NCI-H524 (cell line): ENCODE data around the gene UMODL1.
A peak's percentile ranks its signal among the peaks of the same experiment; 100 is the strongest.

Experiments
- DNase-seq, 2 experiments: peaks; one replicate each; lab custom pipeline; 2025; lab: John Stamatoyannopoulos, UW

Gene UMODL1

DNA sequence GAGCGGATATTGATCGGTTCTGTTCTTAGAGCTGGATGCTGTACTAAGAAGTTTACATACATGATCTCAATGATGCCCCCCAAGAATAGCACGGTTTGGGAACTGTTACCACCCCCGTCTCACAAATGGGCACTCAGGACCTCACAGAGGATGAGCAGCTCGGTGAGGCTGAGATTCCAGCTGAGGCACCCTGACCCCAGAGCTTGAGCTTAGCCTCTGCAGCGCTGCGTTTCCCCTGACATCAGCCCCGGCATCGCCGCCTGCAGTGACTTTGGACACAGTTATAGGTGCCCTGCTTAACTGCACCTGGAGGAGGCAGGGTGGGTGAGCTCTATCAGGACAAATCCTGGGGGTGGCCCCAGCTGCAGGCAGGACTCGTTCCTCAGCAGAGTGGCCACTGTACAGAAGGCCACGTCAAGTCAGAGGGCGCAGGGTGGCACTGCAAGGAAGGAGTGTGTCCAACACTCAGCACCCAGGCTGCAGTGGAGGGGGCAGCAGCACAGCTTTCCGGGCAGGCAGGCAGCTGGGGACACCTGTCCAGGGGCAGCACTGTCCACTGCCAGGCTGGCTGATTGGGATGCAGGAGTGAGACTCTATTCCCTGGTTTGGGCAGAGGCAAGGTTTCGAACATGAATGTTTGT, 82.0 kb downstream of the UMODL1 start:
- DNase-seq = no peak

DNA sequence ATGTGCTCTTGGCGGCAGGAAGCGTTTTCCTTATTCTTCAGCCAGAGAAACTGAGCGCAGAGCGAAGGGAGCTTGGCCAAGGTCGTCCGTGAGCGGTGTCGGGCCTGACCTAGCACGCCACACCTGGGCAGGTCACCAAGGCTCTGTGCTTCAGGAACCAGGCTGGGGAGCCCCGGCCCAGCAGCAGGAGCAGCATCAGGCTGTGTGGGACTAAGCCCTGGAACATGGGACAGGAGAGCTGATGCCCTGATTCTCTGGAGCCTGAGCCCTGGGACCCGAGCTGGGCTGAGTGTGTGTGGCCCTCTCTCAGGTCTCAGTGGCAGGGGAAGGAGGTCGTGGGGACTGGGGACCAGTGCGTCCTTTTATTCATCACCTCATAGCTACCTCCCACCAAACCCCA, 82.6 kb downstream of the UMODL1 start:
- no peak for DNase-seq

DNA sequence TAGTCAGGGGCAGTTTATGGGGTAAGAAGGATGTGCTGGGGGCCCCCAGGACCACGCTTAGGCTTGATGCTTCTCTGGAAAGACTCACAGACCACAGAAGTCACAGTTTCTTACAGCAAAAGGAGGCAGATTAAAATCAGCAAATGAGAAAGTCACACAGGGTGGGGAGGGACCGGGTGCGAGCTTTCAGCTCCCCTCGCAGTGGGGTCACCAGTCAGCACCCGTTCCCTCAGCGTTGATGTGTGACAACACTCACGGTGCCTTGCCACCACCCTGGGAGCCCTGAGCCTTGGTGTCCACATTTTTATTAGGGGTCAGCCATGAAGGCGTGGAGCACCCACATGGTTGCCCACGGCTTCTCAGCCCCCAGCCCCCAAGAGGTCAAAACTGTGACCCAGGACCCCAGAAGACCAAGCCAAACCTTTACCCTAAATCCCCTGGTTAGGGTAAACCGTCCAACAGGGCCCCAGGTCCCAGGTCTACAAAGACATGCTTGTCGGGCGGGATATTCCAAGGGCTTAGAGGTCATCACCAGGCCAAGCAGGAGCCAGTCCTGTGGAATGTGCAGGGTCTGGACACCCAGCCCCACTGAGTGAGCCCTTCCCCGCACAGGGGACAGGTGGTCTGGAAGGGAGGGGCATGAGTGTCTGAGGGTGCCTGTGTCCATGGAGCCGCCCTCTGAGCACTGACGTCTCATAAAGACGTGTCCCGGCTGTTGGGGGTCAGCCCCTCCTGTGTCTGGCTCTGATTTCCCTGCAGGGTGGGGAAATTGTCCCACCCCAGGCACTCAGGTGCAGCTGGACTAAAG, 83.3 kb downstream of the UMODL1 start:
- DNase-seq = no peak

DNA sequence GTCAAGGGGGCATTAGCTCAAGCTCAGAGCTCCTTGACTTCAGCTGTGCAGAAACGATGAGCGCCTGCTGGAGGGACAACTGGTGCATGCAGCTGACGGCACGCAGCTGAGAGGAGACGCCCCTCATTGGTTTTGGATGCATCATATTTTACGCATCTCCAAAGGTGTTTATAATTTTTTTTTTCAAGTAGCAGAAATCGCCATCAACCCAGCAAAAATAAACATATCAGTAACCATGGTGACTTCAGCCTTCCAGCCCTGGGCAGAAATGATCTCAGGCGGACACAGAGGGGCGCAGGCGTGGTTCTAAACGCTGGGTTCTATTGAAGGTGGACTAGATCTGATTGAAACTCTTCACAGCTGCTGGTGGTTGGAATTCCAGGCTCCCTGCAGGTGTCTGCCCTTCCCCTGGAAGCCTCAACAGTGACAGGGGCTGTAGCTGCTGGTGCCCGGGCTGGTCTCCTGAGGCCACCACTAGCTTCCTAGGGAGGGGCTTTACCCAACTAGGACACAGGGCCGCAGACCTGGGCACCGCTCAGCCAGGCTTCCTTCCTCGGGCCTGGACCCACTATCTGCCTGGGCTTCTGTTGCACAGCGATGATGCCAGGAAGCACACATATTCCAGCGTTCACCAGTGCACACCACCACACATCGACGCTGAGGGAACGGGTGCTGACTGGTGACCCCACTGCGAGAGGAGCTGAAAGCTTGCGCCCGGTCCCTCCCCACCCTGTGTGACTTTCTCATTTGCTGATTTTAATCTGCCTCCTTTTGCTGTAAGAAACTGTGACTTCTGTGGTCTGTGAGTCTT, 84.1 kb downstream of the UMODL1 start:
- DNase-seq = peak in 1 of 2 experiments; percentile 52

DNA sequence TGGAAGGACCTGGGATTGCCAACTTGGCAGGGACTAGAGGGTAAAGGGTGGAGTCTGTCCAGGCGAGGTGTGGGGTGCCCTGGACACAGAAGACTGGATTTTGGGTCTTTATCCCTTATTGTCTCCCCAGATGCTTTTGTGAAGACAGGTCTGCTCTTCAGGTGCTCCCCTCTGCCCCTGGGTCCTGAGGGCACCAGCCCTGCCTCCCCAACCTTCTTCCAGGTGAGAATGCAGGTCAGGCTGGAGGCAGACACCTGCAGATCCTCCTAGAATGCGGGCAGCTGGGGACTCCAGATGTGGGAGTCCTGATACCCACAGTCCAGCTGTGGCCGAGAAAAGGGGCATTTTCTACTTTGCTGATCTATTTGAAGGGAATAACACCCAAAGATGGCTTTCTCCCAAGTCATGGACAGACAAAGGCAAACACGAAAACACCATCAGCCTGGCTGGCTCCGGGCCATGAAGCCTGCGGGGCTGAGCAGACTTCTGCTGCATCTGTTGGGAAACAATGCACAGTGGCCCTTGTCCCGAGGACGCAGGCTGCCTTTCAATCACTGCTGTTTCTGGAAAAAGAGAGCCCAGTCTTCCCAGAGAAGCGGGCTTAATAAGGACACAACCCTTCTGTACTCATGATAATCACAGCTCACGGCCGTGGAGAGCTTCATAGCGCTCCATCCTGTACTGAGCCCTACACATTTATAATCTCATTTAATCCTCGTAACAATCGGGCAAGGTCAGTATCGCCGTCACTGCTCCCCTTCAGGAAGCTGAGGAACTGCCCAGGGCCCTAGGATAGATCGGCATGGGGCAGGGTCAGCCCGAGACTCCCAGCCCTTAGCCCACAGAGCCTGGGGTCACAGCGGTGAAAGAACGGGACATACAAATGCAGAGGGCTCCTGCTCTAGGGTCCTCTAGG, 85.8 kb downstream of the UMODL1 start:
- DNase-seq = peak; percentile 13 to 72

DNA sequence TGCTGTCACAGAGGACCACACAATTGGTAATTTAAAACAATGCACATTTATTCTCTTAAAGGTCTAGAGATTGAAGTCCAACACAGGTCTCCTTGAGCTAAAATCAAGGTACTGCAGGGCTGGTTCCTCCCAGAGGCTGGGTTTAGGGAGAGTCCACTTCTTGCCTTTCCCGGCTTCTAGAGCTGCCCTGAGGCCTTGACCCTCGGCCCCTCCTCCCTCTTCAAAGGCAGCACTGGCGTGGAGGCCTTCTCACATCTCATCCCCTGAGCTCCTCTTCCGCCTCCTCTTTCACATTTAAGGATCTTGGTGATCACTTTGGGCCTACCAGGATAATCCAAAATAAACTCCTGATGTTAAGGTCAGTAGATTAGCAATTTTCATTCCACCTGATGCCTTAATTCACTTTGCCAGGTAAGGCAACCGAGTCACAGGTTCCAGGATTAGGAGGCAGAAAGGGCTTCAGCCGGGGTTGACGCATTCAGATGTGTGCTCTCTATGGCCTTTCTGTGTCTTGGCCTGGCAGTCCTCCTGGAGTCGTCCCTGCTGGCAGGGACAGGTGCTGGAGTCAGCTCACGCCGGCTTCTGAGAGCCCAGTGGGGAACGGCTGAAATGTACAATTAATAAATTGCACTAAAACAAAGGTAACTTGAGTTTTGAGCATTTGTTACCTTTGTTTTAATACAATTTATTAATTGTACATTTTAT, 86.6 kb downstream of the UMODL1 start:
- no peak for DNase-seq

DNA sequence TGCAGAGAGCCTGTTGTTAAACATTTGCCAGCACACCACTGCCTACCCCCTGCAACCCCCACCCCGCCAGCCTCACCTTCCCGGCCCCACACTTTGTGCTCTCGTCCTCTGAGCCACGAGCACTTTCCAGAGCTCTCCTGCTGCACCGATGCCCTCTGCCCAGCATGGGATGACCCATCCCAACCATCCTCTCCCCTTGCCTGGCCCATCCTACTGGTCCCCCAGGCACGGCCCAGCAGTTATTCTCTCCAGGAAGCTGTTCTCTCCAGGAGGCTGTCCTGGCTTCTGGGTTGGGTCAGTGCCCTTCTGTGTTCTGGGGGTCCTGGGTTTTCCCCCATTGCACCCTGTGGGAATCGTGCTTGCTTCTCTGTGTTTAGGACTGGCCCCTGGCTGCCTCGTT, 87.7 kb downstream of the UMODL1 start:
- no peak for DNase-seq

DNA sequence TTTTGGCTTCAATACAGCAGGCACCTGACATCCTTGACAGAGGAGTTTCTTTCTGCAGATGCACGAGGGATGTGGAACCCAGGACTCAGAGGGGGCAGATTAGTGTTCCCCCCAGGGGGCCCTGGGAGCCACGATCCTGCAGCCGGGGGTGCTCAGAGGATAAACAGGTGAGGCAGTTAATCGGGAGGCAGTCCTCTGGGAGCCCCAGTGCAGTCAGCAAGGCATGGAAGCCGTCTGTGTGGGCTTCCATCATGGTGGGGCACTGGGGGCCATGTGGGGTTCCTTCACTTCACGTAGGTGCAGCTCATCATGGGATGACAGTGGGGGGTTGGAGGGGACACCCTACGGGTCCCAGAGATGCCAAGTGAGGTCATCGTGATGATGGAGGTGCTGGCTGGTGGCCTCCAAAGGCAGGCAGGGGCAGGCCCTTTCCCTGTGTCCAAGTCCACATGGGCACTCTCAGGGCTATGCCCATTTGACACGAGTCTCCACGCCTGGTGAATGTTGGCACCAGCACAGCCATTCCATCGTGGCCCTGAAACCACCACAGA, 88.5 kb downstream of the UMODL1 start:
- no peak for DNase-seq

DNA sequence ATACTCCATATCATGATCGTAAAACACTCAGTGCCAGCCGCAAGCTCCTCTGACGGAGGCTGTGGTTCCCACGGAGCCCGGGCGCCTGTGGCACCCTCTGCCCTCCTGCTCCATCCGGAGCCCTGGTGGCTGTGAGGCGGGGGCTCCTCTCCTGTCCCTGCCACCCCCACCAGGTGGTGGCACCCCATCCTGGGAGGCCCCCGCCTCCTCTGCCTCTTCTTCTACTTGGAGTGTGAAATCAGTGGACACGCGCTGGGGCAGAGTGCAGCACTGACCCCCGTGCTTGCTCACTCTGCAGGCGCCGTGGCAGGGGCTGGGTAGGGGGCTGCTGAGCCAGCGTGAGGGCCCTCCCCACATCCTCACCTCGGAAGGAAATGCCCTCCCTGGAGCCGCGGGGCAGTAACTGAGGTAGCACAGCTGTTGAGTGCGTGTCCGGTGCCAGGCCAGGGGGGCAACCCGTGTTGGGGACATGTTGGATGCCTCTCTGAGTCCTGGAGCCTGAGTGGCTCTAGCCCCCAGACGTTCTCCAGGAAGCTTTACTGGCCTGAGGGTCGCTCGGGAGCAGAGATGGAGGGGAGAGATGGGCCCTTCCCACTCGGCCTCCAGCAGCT, 89.1 kb downstream of the UMODL1 start:
- no peak for DNase-seq

DNA sequence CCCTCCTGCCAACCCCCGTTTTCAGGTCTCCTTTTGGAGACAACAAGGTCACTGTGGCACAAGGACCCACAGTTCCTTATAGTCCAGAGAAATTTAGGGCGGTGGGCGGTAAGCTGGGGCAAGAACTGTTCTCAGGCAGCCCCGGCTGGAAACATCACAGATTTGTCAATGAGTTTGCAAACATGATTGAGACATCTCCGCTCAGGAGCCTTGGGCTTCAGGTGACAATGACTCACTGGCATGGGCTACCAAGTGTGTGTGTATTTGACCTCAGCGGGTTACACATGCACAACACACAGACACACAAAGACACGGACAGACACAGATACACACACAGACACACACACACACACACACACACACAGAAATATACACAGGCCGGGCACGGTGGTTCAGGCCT, 89.6 kb downstream of the UMODL1 start:
- no peak for DNase-seq

DNA sequence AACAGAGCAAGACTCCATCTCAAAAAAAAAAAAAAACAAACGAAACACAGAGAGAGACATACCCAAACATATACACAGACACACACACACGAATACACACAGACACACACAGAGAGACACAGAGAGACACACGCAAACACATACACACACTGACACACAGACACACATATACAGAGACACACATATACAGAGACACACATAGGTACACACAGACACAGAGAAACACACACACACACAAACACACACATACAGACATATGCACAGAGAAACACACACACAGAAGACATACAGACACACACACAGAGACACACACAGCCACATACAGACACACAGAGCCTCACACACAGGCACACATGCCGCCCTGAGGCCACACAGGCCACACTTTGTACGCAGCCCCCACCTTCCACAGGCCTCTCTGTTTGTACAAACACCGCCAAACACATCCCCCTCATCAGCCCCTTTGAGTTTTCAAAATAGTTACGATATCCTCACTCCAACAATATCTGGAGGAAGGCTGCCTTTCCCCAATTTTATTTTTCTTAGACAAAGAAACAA, 90.4 kb downstream of the UMODL1 start:
- no peak for DNase-seq

DNA sequence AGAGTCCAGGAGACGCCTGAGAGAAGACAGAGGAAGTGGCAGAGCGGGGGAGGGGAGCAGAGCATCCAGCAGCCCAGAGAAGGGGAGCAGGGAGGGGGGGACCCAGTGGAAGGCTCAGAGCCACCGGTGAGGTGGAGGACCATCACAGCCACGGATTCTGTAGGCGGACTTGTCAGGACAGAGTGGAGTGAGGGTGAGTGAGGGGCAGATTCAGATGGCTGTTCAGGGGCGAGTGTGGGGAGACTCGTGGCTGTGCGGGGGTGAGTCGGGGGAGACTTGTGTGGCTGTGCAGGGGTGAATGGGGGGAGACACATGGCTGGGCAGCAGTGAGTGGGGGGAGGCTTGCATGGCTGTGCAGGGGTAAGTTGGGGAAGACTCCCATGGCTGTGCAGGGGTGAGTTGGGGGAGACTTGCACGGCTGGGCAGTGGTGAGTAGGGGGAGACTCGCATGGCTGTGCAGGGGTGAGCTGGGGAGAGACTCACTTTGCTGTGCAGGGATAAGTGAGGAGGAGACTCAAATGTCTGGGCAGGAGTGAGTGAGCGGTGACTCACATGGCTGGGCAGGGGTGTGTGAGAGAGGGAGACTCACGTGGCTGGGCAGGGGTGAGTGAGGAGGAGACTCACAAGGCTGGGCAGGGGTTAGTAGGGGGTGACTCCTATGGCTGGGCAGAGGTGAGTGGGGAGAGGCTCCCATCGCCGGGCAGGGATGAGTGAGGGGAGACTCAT, 91.0 kb downstream of the UMODL1 start:
- DNase-seq = no peak

DNA sequence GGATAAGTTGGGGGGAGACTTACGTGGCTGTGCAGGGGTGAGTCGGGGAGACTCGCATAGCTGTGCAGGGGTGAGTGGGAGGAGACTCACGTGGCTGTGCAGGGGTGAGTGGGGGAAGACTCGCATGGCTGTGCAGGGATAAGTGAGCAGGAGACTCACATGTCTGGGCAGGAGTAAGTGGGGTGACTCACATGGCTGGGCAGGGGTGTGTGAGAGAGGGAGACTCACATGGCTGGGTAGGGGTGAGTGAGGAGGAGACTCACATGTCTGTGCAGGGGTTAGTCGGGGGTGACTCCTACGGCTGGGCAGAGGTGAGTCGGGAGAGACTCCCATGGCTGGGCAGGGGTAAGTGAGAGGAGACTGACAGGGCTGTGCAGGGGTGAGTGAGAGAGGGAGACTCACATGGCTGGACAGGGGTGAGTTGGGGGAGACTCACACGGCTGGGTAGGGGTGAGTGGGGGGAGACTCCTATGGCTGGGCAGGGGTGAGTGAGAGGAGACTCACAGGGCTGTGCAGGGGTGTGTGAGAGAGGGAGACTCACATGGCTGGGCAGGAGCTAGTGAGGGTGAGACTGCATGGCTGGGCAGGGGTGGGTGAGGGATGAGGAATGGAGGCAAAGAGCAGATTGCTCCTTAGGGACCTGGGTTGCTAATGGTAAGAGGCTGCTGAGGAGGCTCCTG, 91.9 kb downstream of the UMODL1 start:
- DNase-seq = peak in 1 of 2 experiments; percentile 23

DNA sequence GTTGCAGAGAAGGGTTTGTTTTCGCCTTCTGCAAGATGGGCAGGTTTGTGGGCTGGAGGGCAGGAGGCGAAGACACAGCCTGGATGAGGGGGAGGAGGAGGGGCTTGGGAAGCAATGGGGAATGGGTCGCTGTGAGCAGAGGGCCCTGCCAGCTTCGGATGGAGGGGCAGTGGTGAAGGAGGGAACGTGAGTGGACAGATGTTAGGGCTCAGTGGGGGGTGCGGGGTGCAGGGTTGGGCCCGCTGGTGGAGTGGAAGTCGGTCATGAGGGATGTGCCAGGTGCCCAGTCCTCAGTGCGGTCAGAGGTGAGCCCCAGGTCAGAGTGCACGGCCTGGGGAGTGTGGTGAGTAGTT, 92.4 kb downstream of the UMODL1 start:
- DNase-seq = no peak

DNA sequence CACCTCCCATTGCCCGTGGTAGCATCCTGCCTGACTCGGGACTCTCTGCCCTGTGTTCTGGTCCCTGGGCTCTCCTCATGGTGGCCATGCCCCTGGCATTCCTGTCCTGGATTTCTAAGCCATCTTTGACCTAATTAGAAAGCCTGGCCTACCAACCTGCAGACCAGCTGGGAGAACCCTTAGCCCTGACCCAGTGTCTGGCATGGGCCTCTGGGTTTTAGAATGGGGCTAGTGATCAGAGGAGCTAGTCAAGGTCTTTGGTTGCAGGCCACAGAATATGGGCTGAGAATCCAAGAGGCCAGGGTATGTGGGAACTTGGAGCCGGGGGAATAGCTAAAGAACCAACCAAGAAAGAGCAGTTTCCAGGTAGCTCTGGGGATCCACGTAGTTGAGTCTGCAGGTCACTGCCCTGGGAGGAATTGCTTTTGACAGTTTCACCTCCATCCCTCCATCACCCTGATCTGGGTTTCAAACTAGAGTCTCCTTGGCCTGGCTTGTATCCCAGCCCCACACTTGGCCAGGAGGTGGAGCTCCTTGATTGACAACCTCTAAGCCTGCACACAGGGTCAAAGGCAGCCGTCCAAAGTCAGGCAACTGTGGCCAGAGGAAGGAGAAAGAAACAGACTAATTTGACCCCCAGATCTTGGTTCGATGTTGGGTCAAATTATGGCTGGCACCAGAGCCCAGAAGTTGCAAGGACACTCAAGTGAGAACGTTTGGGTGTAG, 93.1 kb downstream of the UMODL1 start:
- peak; percentile 18 to 43 for DNase-seq

DNA sequence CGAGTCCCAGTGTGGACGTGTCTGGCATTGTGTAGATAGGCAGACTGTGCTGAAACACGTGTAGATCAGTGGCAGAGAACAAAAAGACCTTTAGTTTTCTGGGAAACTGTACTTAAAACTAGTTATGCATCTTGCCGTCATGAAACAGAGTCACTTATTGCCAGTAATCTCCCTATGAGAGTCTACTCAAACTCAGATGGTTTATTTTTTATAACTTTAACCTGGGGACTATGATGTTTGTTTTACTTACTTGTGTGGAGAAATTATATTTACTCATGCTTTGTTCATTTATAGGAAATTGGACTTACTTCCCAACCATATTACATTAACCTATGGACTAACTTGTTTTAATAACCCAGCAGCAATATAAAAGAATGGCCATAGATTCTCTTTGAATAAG, 93.7 kb downstream of the UMODL1 start:
- no peak for DNase-seq

DNA sequence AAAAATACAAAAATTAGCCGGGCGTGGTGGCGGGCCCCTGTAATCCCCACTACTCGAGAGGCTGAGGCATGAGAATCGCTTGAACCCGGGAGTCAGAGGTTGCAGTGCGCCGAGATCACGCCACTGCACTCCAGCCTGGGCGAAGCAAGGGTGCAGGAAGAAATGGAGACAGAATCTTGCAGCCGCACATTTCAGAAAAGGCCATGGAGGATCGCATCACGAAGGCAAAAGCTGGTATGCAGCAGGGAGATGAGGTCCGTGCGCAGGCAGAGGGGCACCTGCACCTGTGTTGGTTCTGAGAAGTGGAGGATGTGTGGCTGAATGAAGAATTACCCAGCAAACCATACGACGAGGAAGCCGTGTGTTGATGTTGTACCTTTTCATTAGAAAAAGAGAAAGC, 94.8 kb downstream of the UMODL1 start:
- no peak for DNase-seq

DNA sequence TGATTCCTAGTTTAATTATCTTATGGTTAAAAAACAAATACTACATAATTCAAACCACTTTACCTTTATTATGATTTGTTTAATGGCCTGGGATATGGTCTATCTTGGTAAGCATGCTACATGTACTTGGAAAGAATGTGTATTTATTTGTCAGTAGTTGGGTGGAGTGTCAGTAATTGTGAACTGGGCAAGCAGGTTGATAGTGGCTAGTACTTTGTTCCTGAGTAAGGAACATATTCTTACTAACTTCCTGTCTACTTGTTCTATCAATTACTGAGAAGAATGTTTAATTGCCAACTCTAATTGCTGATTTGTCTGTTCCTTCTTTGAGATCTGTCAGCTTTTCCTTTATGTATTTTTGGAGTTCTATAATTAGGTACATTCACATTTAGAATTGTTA, 98.6 kb downstream of the UMODL1 start:
- DNase-seq = no peak
